B cell (primary cell): ENCODE measurements around the gene DGCR2. TPM values are rescaled to one million over a fixed set of nuclear protein-coding genes. Genes with fewer than 3 reads are reported as not detected.

Source experiments
- ATAC-seq: fragments of 200-7000 bp; cut with Tn5 transposase; one replicate; pipeline ENCODE4 v1.10.0; 2021; ENCODE audit warnings: low read depth, mild to moderate bottlenecking, moderate number of reproducible peaks, moderate library complexity
- CTCF ChIA-PET: fragments of 350-600 bp; sonication (Branson Sonifier 250); formaldehyde crosslinking; loops from one replicate; lab custom pipeline; 2021; ENCODE audit warnings: antibody characterized with exemption, inconsistent platforms; lab: Charles Lee
- POLR2A ChIA-PET: fragments of 350-600 bp; sonication (Branson Sonifier 250); formaldehyde crosslinking; loops from one replicate; lab custom pipeline; 2021; ENCODE audit warnings: antibody characterized with exemption; lab: Charles Lee
- DNase-seq: peaks from one replicate; pipeline ENCODE4 v3.0.0; 2013
- H2AFZ ChIP-seq: 2 replicates; pipeline ENCODE4 v1.6.1; 2012; ENCODE audit warnings: mild to moderate bottlenecking, low read depth, low read length; ENCODE audit not compliant: insufficient read depth, poor library complexity, severe bottlenecking
- H3K27ac ChIP-seq, 2 donors: 1 replicate in 1 of 2; 2 replicates in 1 of 2; pipeline ENCODE4 v1.5.1; 2012 to 2013; ENCODE audit warnings: low read length in 2 of 2, mild to moderate bottlenecking in 2 of 2, moderate library complexity in 1 of 2
- H3K27me3 ChIP-seq, 4 experiments: fragments of 200-600 bp in 1 of 4; sonication (generic) in 1 of 4; replicated peaks in 1 of 4; 1 replicate in 2 of 4; 2 replicates in 2 of 4; pipeline versions ENCODE4 v1.6.1 to v1.7.0; 2013 to 2016; ENCODE audit warnings: low read length in 3 of 4, mild to moderate bottlenecking in 2 of 4, mixed read lengths in 1 of 4, moderate library complexity in 1 of 4; ENCODE audit not compliant: insufficient read depth in 4 of 4, control insufficient read depth in 3 of 4; ENCODE audit errors: control extremely low read depth in 1 of 4
- H3K36me3 ChIP-seq, 2 experiments: replicated peaks in 1 of 2; 1 replicate in 1 of 2; 2 replicates in 1 of 2; pipeline versions ENCODE4 v1.6.1 to v1.7.1; 2013; ENCODE audit warnings: low read length in 1 of 2; ENCODE audit not compliant: insufficient read depth in 2 of 2, control insufficient read depth in 1 of 2; ENCODE audit errors: control extremely low read depth in 1 of 2, extremely low read depth in 1 of 2
- H3K4me1 ChIP-seq, 2 donors: fragments of 200-600 bp in 1 of 2; sonication (generic) in 1 of 2; 1 replicate in 1 of 2; 2 replicates in 1 of 2; pipeline versions ENCODE4 v1.5.1 to v1.6.1; 2013 to 2017; ENCODE audit warnings: low read length in 2 of 2; ENCODE audit not compliant: control insufficient read depth in 2 of 2, insufficient read depth in 2 of 2
- H3K4me2 ChIP-seq: replicated peaks from 2 replicates; pipeline ENCODE3; 2012; ENCODE audit warnings: mild to moderate bottlenecking, low read depth, low read length; ENCODE audit not compliant: poor library complexity, severe bottlenecking
- H3K4me3 ChIP-seq, 5 experiments: fragments of 200-600 bp in 1 of 5; sonication (generic) in 1 of 5; 1 replicate in 3 of 5; 2 replicates in 2 of 5; pipeline versions ENCODE4 v1.5.1 to v1.7.0; 2011 to 2016; ENCODE audit warnings: low read length in 4 of 5, mild to moderate bottlenecking in 4 of 5, low read depth in 2 of 5, control low read depth in 1 of 5, moderate library complexity in 1 of 5; ENCODE audit not compliant: insufficient read depth in 1 of 5; ENCODE audit errors: control extremely low read depth in 1 of 5, extremely low read depth in 1 of 5
- H3K79me2 ChIP-seq: fragments of 200-600 bp; sonication (generic); one replicate; pipeline ENCODE4 v1.6.0; 2016; ENCODE audit warnings: low read length; ENCODE audit not compliant: control insufficient read depth, insufficient read depth
- H3K9ac ChIP-seq: fragments of 200-600 bp; sonication (generic); 2 replicates; pipeline ENCODE4 v1.6.1; 2017; ENCODE audit warnings: mild to moderate bottlenecking, low read length, moderate library complexity
- H3K9me3 ChIP-seq, 3 donors: one replicate each; pipeline versions ENCODE4 v1.6.1 to v1.7.1; 2013; ENCODE audit warnings: low read length in 2 of 3; ENCODE audit not compliant: control insufficient read depth in 2 of 3, insufficient read depth in 1 of 3; ENCODE audit errors: control extremely low read depth in 1 of 3
- H4K20me1 ChIP-seq: 2 replicates; pipeline ENCODE4 v1.6.0; 2012; ENCODE audit warnings: mild to moderate bottlenecking, low read length; ENCODE audit not compliant: insufficient read depth, control insufficient read depth, poor library complexity, severe bottlenecking
- H3K27ac Mint-ChIP-seq: one replicate; pipeline ENCODE4 v1.8.0; 2021; ENCODE audit warnings: mixed read lengths
- H3K27me3 Mint-ChIP-seq: one replicate; pipeline ENCODE4 v1.8.0; 2021; ENCODE audit warnings: mixed read lengths
- H3K4me1 Mint-ChIP-seq: one replicate; pipeline ENCODE4 v1.8.0; 2021; ENCODE audit warnings: mixed read lengths
- H3K4me3 Mint-ChIP-seq: one replicate; pipeline ENCODE4 v1.8.0; 2021; ENCODE audit warnings: mixed read lengths
- H3K9me3 Mint-ChIP-seq: one replicate; pipeline ENCODE4 v1.8.0; 2022; ENCODE audit warnings: mixed read lengths; ENCODE audit not compliant: insufficient read depth
- CTCF ChIP-seq: fragments of 200-600 bp; IDR thresholded peaks from one replicate; pipeline ENCODE4 v1.8.0; 2022; ENCODE audit warnings: antibody characterized with exemption, mild to moderate bottlenecking
- EZH2 ChIP-seq: IDR thresholded peaks from 2 replicates; pipeline ENCODE4 v1.6.1; 2012; ENCODE audit warnings: borderline replicate concordance, low read depth, mild to moderate bottlenecking, moderate library complexity, low read length; ENCODE audit not compliant: insufficient read depth, poor library complexity, severe bottlenecking
- WGBS: methylation state at CpG from one replicate; pipeline ENCODE4 v1.1.5; 2013; ENCODE audit warnings: missing lambda C conversion rate; ENCODE audit not compliant: insufficient coverage; 5-methylcytosine and 5-hydroxymethylcytosine counted together
- intact Hi-C: fragments of 100-400 bp; cut with micrococcal nuclease; formaldehyde crosslinking; loops from one replicate; pipeline ENCODE4 v1.10.0; 2022
- polyA plus RNA-seq: library from polyadenylated mRNA; depleted of rRNA; stranded (reverse); fragments of >200 nt; gene quantifications from 2 replicates; pipeline ENCODE4 v1.2.3, GENCODE V29; 2012
- total RNA-seq, 2 donors: library from RNA; stranded (reverse); fragments of 120-200 nt in 1 of 2; gene quantifications; 1 replicate in 1 of 2; 2 replicates in 1 of 2; pipeline versions ENCODE4 v1.2.3 to v1.2.4, GENCODE V29; 2013 to 2022

DGCR2 gene
- total and polyA plus RNA-seq, 2 donors (not counting 1 experiment from before 2014, with no cell fraction given), result 28.8 to 49.5 TPM

GRCh38 chr22:19147195-19147780, 25.1 kb upstream of the DGCR2 start:
- CTCF ChIA-PET, result interaction anchor here (7.2 kb wide), 1 partner anchor 483 kb away, joined by 73 read pairs; no protein-coding TSS in a partner anchor
- H4K20me1 ChIP-seq, result peaks cover 3% of the 10 kb centered on the region
- no peak overlapping the region for H3K4me3 ChIP-seq
- Mint-ChIP-seq H3K27ac (no peak overlapping the region), H3K4me1 (peaks cover 26% of the 10 kb centered on the region), H3K9me3 (peaks cover 4% of the 10 kb centered on the region), H3K4me3 (peak overlapping the region; percentile 7), H3K27me3 (peaks cover 23% of the 10 kb centered on the region)
- H3K9ac ChIP-seq, result no peak overlapping the region
- no peak for TF ChIP-seq CTCF
- TF ChIP-seq EZH2, result no peak
- no peak for ATAC-seq
- POLR2A ChIA-PET, result no interaction called here
- H3K4me2 ChIP-seq, result no peak overlapping the region
- no peak overlapping the region for H3K27ac ChIP-seq
- peaks cover 0 to 40% (median 20%) of the 10 kb centered on the region in 4 experiments for H3K27me3 ChIP-seq
- no peak for DNase-seq
- H3K9me3 ChIP-seq, result peaks cover 0 to 16% (median 0%) of the 10 kb centered on the region in 3 donors
- intact Hi-C loops, result no loop called here
- H3K4me1 ChIP-seq, result peaks cover 21 to 25% of the 10 kb centered on the region in 2 donors
- H3K79me2 ChIP-seq, result peaks cover 22% of the 10 kb centered on the region
- H2AFZ ChIP-seq, result no peak overlapping the region
- H3K36me3 ChIP-seq, result peaks cover 0 to 3% of the 10 kb centered on the region in 2 experiments
- 63% methylated on average over 9 of the region's 9 CpGs for WGBS

DNA sequence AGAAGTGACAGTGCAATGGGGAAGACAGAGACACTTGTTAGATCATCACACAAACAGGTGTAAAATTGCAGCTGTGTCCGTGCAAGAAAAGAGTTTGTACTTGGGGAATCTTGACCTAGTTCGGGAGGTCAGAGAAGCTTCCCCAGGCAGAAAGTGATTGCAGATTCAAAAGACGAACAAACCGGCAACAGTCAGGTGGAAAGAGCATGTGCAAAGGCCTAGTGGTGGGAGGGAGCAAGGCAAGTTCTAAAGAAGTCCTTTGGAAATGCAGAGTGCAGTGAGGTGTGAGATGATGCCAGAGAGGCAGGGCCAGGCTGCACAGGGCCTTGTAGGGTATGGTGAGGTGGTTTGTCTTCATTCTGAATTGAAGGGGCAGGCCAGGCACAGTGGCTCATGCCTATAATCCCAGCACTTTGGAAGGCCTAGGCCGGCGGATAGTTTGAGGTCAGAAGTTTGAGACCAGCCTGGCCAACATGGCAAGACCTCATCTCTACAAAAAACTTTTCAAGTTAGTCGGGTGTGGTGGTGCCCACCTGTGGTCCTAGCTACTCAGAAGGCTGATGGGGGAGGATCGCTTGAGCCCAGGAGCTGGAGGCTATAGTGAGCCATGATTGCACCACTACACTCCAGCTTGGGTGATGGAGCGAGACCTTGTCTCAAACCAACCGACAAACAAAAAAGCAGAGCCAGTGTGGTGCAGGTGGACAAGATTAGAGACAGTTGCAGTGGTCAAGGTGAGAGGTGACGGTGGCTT, 24.2 kb upstream of the DGCR2 start:
- Histone ChIP-seq H4K20me1 (peaks cover 3% of the 10 kb centered on the region), H3K9ac (no peak overlapping the region), H3K4me3 (no peak overlapping the region), H3K79me2 (peaks cover 25% of the 10 kb centered on the region), H3K4me1 (peaks cover 21 to 25% of the 10 kb centered on the region in 2 donors), H3K27me3 (peaks cover 0 to 31% (median 13%) of the 10 kb centered on the region in 4 experiments), H3K36me3 (peaks cover 0 to 12% of the 10 kb centered on the region in 2 experiments), H3K4me2 (no peak overlapping the region), H3K9me3 (peaks cover 0 to 12% (median 0%) of the 10 kb centered on the region in 3 donors), H3K27ac (no peak overlapping the region), H2AFZ (no peak overlapping the region)
- Mint-ChIP-seq H3K4me1 (peaks cover 26% of the 10 kb centered on the region), H3K4me3 (no peak overlapping the region), H3K27ac (no peak overlapping the region), H3K9me3 (no peaks in the 10 kb centered on the region), H3K27me3 (peaks cover 16% of the 10 kb centered on the region)
- intact Hi-C loops, result no loop called here
- no peak for DNase-seq
- no peak for ATAC-seq
- TF ChIP-seq CTCF (no peak), EZH2 (no peak)
- ChIA-PET POLR2A (no interaction called here), CTCF (interaction anchor here (0.7 to 7.2 kb wide), 3 partner anchors 33 to 887 kb away, joined by 3 to 73 read pairs (median 5); no protein-coding TSS in a partner anchor)
- WGBS, result 87% methylated on average over 10 of the region's 11 CpGs
